Gastrocnemius medialis (tissue), 4 donors: ENCODE data around the gene KIFC3. TPM values are rescaled to one million over a fixed set of nuclear protein-coding genes. Genes with fewer than 3 reads are reported as not detected.

Experiments
- ATAC-seq, 2 donors: fragments of 150-250 bp; one replicate each; pipeline ENCODE4 v1.9.1; 2016
- DNase-seq, 2 donors: peaks; one replicate each; pipeline ENCODE4 v3.0.0-alpha.2; 2019
- H3K27ac ChIP-seq, 4 donors: fragments of 200-600 bp; sonication (generic); 1 replicate in 1 of 4; 2 replicates in 3 of 4; pipeline ENCODE4 v1.5.1; 2016 to 2018; ENCODE audit warnings: mild to moderate bottlenecking in 2 of 4, moderate library complexity in 1 of 4
- H3K27me3 ChIP-seq, 3 donors: fragments of 200-600 bp; sonication (generic) in 2 of 3; 1 replicate in 1 of 3; 2 replicates in 2 of 3; pipeline versions ENCODE4 v1.5.1 to v1.6.0; 2016 to 2019; ENCODE audit warnings: mild to moderate bottlenecking in 1 of 3, moderate library complexity in 1 of 3
- H3K36me3 ChIP-seq, 2 donors: fragments of 200-600 bp; sonication (generic) in 1 of 2; one replicate each; pipeline ENCODE4 v1.5.1; 2017 to 2018
- H3K4me1 ChIP-seq, 2 donors: fragments of 200-600 bp; sonication (generic) in 1 of 2; one replicate each; pipeline ENCODE4 v1.5.1; 2016 to 2017; ENCODE audit warnings: mild to moderate bottlenecking in 2 of 2
- H3K4me3 ChIP-seq, 4 donors: fragments of 200-600 bp; sonication (generic) in 3 of 4; 1 replicate in 1 of 4; 2 replicates in 3 of 4; pipeline ENCODE4 v1.5.1; 2016 to 2019; ENCODE audit warnings: mild to moderate bottlenecking in 2 of 4
- H3K9me3 ChIP-seq, 3 donors: fragments of 200-600 bp; sonication (generic) in 2 of 3; 1 replicate in 1 of 3; 2 replicates in 2 of 3; pipeline ENCODE4 v1.5.1; 2016 to 2019
- CTCF ChIP-seq, 5 experiments: fragments of 450-650 bp in 3 of 5; fragments of 200-600 bp in 2 of 5; sonication (generic) in 2 of 5; IDR thresholded peaks in 4 of 5; conservative IDR thresholded peaks in 1 of 5; 1 replicate in 4 of 5; 2 replicates in 1 of 5; pipeline ENCODE4 v1.5.1; 2016 to 2019; ENCODE audit warnings: antibody characterized with exemption in 5 of 5, mild to moderate bottlenecking in 3 of 5, moderate library complexity in 3 of 5
- POLR2A ChIP-seq, 2 donors: fragments of 450-650 bp; IDR thresholded peaks; one replicate each; pipeline ENCODE4 v1.6.1; 2017; ENCODE audit warnings: antibody characterized with exemption in 2 of 2, mild to moderate bottlenecking in 2 of 2, moderate library complexity in 2 of 2
- in situ Hi-C, 4 donors: fragments of 200-750 bp; cut with MboI; loops; one replicate each; pipeline versions ENCODE4 v1.15.0 to v1.8.0; 2017; ENCODE audit warnings: low sequenced_read_pairs in 4 of 4
- intact Hi-C: fragments of 100-400 bp; cut with DNase I; formaldehyde crosslinking; loops from one replicate; pipeline ENCODE4 v1.15.1; 2023; ENCODE audit warnings: low total_unique reads
- total RNA-seq, 4 donors: library from RNA; depleted of rRNA; stranded (reverse); fragments of >200 nt; gene quantifications; one replicate each; pipeline versions ENCODE4 v1.1.0 to v1.2.3, GENCODE V29; 2016

The KIFC3 gene
- total RNA-seq, 4 donors from 2014 or later: 2.1 to 12.0 (median 3.2) TPM

- H3K27me3 ChIP-seq: no peaks in the 10 kb centered on the region
- H3K4me1 ChIP-seq: peaks cover 22 to 25% of the 10 kb centered on the region in 2 donors
- in situ Hi-C loops (no loop called here), intact Hi-C loops (no loop called here)
- H3K27ac ChIP-seq: no peak overlapping the region
- no peak overlapping the region for H3K4me3 ChIP-seq
- ATAC-seq: no peak
- DNase-seq: no peak
- no peak for TF ChIP-seq POLR2A (IDR thresholded peaks at IDR 0.05)
- TF ChIP-seq CTCF (IDR thresholded peaks at IDR 0.05 in 4 of 5, conservative IDR thresholded peaks at IDR 0.05 in 1 of 5): no peak
- H3K9me3 ChIP-seq: no peaks in the 10 kb centered on the region
- H3K36me3 ChIP-seq: no peaks in the 10 kb centered on the region
These were observed 22.6 kb upstream of the KIFC3 start for GRCh38 chr16:57824888-57825287.

GRCh38 chr16:57823836-57824235, 21.5 kb upstream of the KIFC3 start:
- no peak for ATAC-seq
- Histone ChIP-seq H3K27me3 (no peaks in the 10 kb centered on the region), H3K9me3 (no peaks in the 10 kb centered on the region), H3K4me1 (peaks cover 17 to 19% of the 10 kb centered on the region in 2 donors), H3K27ac (no peak overlapping the region), H3K36me3 (no peaks in the 10 kb centered on the region), H3K4me3 (no peak overlapping the region)
- TF ChIP-seq CTCF (IDR thresholded peaks at IDR 0.05 in 4 of 5, conservative IDR thresholded peaks at IDR 0.05 in 1 of 5) (no peak), POLR2A (IDR thresholded peaks at IDR 0.05) (no peak)
- in situ Hi-C loops (no loop called here), intact Hi-C loops (no loop called here)
- no peak for DNase-seq

- no peaks in the 10 kb centered on the region for H3K27me3 ChIP-seq
- no peak for TF ChIP-seq POLR2A (IDR thresholded peaks at IDR 0.05)
- TF ChIP-seq CTCF (IDR thresholded peaks at IDR 0.05 in 4 of 5, conservative IDR thresholded peaks at IDR 0.05 in 1 of 5): no peak
- no peaks in the 10 kb centered on the region for H3K9me3 ChIP-seq
- peaks cover 11 to 16% of the 10 kb centered on the region in 2 donors for H3K4me1 ChIP-seq
- in situ Hi-C loops (no loop called here), intact Hi-C loops (no loop called here)
- no peak overlapping the region for H3K27ac ChIP-seq
- no peaks in the 10 kb centered on the region for H3K36me3 ChIP-seq
- no peak for DNase-seq
- no peak overlapping the region for H3K4me3 ChIP-seq
- ATAC-seq: no peak
These were observed 20.6 kb upstream of the KIFC3 start for GRCh38 chr16:57822856-57823255.

- peaks cover 6 to 8% of the 10 kb centered on the region in 2 donors for H3K4me1 ChIP-seq
- no peak for ATAC-seq
- no peak overlapping the region for H3K27ac ChIP-seq
- H3K36me3 ChIP-seq: no peaks in the 10 kb centered on the region
- TF ChIP-seq POLR2A (IDR thresholded peaks at IDR 0.05) (no peak), CTCF (IDR thresholded peaks at IDR 0.05 in 4 of 5, conservative IDR thresholded peaks at IDR 0.05 in 1 of 5) (no peak)
- in situ Hi-C loops (no loop called here), intact Hi-C loops (no loop called here)
- no peaks in the 10 kb centered on the region for H3K27me3 ChIP-seq
- H3K4me3 ChIP-seq: no peak overlapping the region
- no peak for DNase-seq
- no peaks in the 10 kb centered on the region for H3K9me3 ChIP-seq
These were observed 19.8 kb upstream of the KIFC3 start for GRCh38 chr16:57822018-57822553.
